Activated CD4-positive, alpha-beta T cell treated with anti-CD3 and anti-CD28 coated beads for 36 hours (primary cell): ENCODE data around the gene NMNAT2. TPM values are rescaled to one million over a fixed set of nuclear protein-coding genes. Genes with fewer than 3 reads are reported as not detected.

Experiments
- ATAC-seq: fragments of 200-7000 bp; cut with Tn5 transposase; one replicate; pipeline ENCODE4 v1.10.0; 2021; ENCODE audit warnings: mild to moderate bottlenecking, moderate library complexity
- CTCF ChIA-PET: fragments of 350-600 bp; sonication (Branson Sonifier 250); formaldehyde crosslinking; loops from one replicate; lab custom pipeline; 2021; ENCODE audit warnings: antibody characterized with exemption; lab: Charles Lee
- POLR2A ChIA-PET: fragments of 350-600 bp; sonication (Branson Sonifier 250); formaldehyde crosslinking; loops from one replicate; lab custom pipeline; 2021; ENCODE audit warnings: antibody characterized with exemption, inconsistent platforms; lab: Charles Lee
- DNase-seq: peaks from one replicate; pipeline ENCODE4 v3.0.0-alpha.2; 2020
- H3K27ac Mint-ChIP-seq: one replicate; pipeline ENCODE4 v1.8.0; 2021; ENCODE audit warnings: mixed read lengths
- H3K27me3 Mint-ChIP-seq: one replicate; pipeline ENCODE4 v1.8.0; 2021; ENCODE audit warnings: mixed read lengths
- H3K36me3 Mint-ChIP-seq: one replicate; pipeline ENCODE4 v1.8.0; 2021; ENCODE audit warnings: low read depth, mixed read lengths
- H3K4me1 Mint-ChIP-seq: one replicate; pipeline ENCODE4 v1.8.0; 2021; ENCODE audit warnings: mixed read lengths
- H3K4me3 Mint-ChIP-seq: one replicate; pipeline ENCODE4 v1.8.0; 2021; ENCODE audit warnings: mild to moderate bottlenecking, moderate library complexity, mixed read lengths
- H3K9me3 Mint-ChIP-seq: one replicate; pipeline ENCODE4 v1.8.0; 2021; ENCODE audit warnings: low read depth, mixed read lengths
- intact Hi-C, 2 experiments: fragments of 100-400 bp; cut with DNase I in 1 of 2; cut with micrococcal nuclease in 1 of 2; formaldehyde crosslinking; loops; one replicate each; pipeline versions ENCODE4 v1.14.2 to v1.15.1; 2022 to 2024; cut with DNase I, micrococcal nuclease
- total RNA-seq, 2 experiments: library from RNA; stranded (reverse); gene quantifications; one replicate each; pipeline ENCODE4 v1.2.3, GENCODE V29; 2021

The NMNAT2 gene
- total RNA-seq, 2 experiments from 2014 or later: not detected

DNA sequence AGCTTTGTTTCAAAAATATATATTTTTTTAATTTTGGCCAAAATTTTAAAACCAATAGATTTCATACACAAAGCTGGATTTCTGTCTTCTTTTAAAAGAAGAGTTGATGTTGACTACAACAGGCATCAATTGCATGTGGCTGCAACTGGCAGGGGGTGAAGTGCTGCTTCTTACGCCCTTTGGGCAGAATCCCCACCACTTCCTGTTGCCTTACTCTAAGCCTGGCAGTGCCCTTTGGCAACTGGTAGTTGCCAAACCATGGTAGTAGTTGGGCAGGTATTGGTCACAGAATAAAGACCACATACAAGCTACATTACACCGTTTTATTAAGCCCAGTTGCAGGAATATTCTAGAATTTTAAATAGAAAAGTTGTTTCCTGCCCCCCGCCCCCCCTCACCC is 215.1 kb downstream of the NMNAT2 start:
- H3K36me3 Mint-ChIP-seq: no peaks in the 10 kb centered on the region
- H3K9me3 Mint-ChIP-seq: no peaks in the 10 kb centered on the region
- H3K27ac Mint-ChIP-seq: no peak overlapping the region
- DNase-seq: no peak
- no peak for ATAC-seq
- CTCF ChIA-PET: interaction anchor here (0.9 kb wide), 1 partner anchor 23 kb away, joined by 3 read pairs; no protein-coding TSS in a partner anchor
- H3K4me3 Mint-ChIP-seq: no peak overlapping the region
- peaks cover 8% of the 10 kb centered on the region for H3K27me3 Mint-ChIP-seq
- POLR2A ChIA-PET: no interaction called here
- intact Hi-C loops: no loop called here
- H3K4me1 Mint-ChIP-seq: no peaks in the 10 kb centered on the region

DNA sequence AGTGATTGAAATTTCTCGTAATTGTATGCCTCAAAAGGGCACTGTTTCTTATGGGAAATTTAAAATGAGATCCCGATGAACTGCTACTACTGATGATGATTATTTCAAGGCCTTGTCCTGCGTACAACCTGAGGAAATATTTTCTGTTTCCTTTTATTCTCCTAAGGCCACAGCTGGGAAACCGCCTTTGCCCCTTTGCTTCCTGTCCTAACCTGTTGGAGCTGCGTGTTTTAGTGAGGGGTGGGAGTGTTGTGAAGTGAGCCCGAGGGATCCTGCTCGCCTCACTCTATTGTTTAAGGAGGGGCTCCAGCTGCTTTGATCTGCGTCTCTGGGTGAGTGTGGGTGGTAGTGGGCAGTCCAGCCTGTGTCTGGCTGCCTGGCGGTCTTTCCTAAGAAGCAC is 217.7 kb downstream of the NMNAT2 start:
- no peak for DNase-seq
- peaks cover 12% of the 10 kb centered on the region for H3K27me3 Mint-ChIP-seq
- ChIA-PET CTCF (interaction anchor here (0.6 kb wide), 1 partner anchor 257 kb away, joined by 3 read pairs; no protein-coding TSS in a partner anchor), POLR2A (no interaction called here)
- no peak overlapping the region for H3K27ac Mint-ChIP-seq
- H3K9me3 Mint-ChIP-seq: no peaks in the 10 kb centered on the region
- peaks cover 2% of the 10 kb centered on the region for H3K4me1 Mint-ChIP-seq
- H3K36me3 Mint-ChIP-seq: no peaks in the 10 kb centered on the region
- ATAC-seq: no peak
- intact Hi-C loops: no loop called here
- H3K4me3 Mint-ChIP-seq: no peak overlapping the region

DNA sequence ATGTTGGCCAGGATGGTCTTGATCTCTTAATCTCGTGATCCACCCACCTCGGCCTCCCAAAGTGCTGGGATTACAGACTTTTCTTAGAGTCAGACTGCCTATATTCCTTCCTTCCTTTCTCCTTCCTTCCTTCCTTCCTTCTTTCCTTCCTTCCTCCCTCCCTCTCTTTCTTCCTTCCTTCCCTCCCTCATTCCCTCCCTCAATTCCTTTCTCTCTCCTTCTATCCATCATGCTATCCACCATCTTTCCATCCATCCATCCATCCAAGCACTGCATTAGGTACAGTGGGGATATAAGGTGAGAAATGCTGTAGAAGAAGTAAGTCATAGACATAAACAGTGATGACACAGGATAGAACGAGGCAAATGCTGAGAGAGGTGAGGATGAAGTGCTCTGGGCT is 218.9 kb downstream of the NMNAT2 start:
- CTCF ChIA-PET: no interaction called here
- ATAC-seq: no peak
- intact Hi-C loops: no loop called here

DNA sequence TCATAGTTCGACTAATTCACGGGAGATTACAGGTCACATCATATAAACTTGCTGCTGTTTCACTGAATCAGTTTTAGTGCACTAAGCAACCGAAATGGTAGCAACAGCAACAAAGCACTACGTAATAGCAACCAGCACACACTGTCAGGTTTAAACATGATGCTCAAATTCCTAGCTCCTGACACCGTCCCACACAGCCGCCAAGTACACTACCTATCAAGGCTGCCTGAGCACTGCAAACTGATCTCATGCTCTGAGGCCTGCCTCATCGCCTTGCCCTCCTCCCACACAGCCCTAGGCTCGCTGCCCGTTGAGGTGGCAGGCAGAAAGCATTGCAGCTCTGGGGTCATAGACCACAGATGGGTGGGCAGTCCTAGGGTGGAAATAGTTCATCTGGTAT is 219.7 kb downstream of the NMNAT2 start:
- CTCF ChIA-PET: no interaction called here
- H3K4me3 Mint-ChIP-seq: no peak overlapping the region

More for the DNA sequence above, 218.9 kb downstream of the NMNAT2 start:
- no peak for DNase-seq
- peaks cover 12% of the 10 kb centered on the region for H3K4me1 Mint-ChIP-seq
- H3K27ac Mint-ChIP-seq: no peak overlapping the region
- H3K36me3 Mint-ChIP-seq: no peaks in the 10 kb centered on the region
- POLR2A ChIA-PET: no interaction called here
- H3K4me3 Mint-ChIP-seq: no peak overlapping the region
- no peaks in the 10 kb centered on the region for H3K9me3 Mint-ChIP-seq
- peaks cover 12% of the 10 kb centered on the region for H3K27me3 Mint-ChIP-seq

More for the DNA sequence above, 219.7 kb downstream of the NMNAT2 start:
- Mint-ChIP-seq H3K27ac (no peak overlapping the region), H3K36me3 (no peaks in the 10 kb centered on the region), H3K9me3 (no peaks in the 10 kb centered on the region), H3K4me1 (peaks cover 12% of the 10 kb centered on the region), H3K27me3 (peaks cover 12% of the 10 kb centered on the region)
- intact Hi-C loops: no loop called here
- DNase-seq (no peak), ATAC-seq (no peak)
- POLR2A ChIA-PET: interaction anchor here (0.6 kb wide), 1 partner anchor 355 kb away, joined by 6 read pairs; no protein-coding TSS in a partner anchor

Other genes starting within 250 kb of the NMNAT2 start
- under 1 TPM; 0.21 to 0.91 TPM for gene LAMC2, start 232.1 kb downstream of the NMNAT2 start, total RNA-seq
- 10 to 100 TPM; 56.6 to 62.1 TPM for gene SMG7, start 54.1 kb upstream of the NMNAT2 start, total RNA-seq
- gene NCF2, start 172.1 kb upstream of the NMNAT2 start, total RNA-seq: 1 to 10 TPM; 8.7 to 9.0 TPM
- gene ARPC5, start 217.4 kb upstream of the NMNAT2 start, total RNA-seq: 100 to 1,000 TPM; 115 to 165 TPM
- gene APOBEC4, start 234.9 kb upstream of the NMNAT2 start, total RNA-seq: not detected